Naive thymus-derived CD4-positive, alpha-beta T cell (primary cell): Measurements from ENCODE around the gene NOVA1. TPM values are rescaled to one million over a fixed set of nuclear protein-coding genes. Genes with fewer than 3 reads are reported as not detected.

Source experiments
- ATAC-seq: fragments of 150-1000 bp; cut with Tn5 transposase; 2 replicates; pipeline ENCODE4 v1.10.0; 2021; ENCODE audit warnings: mild to moderate bottlenecking, moderate library complexity
- CTCF ChIA-PET: fragments of 350-600 bp; sonication (Branson Sonifier 250); formaldehyde crosslinking; loops from one replicate; lab custom pipeline; 2021; ENCODE audit warnings: antibody characterized with exemption; lab: Charles Lee
- POLR2A ChIA-PET: fragments of 350-600 bp; sonication (Branson Sonifier 250); formaldehyde crosslinking; loops from one replicate; lab custom pipeline; 2021; ENCODE audit warnings: antibody characterized with exemption, inconsistent platforms; lab: Charles Lee
- DNase-seq, 9 donors: peaks; one replicate each; pipeline versions ENCODE4 v3.0.0 to v3.0.0-alpha.2; 2020 to 2022; ENCODE audit warnings: mixed read lengths in 1 of 9
- H3K27ac ChIP-seq: one replicate; pipeline ENCODE4 v1.7.0; 2013; ENCODE audit warnings: mild to moderate bottlenecking, low read depth, low read length, moderate library complexity
- H3K27me3 ChIP-seq, 2 donors: one replicate each; pipeline ENCODE4 v1.7.0; 2013; ENCODE audit warnings: low read length in 2 of 2, mild to moderate bottlenecking in 2 of 2, moderate library complexity in 2 of 2; ENCODE audit not compliant: control insufficient read depth in 2 of 2, insufficient read depth in 2 of 2
- H3K36me3 ChIP-seq, 3 experiments: 1 replicate in 2 of 3; 2 replicates in 1 of 3; pipeline ENCODE4 v1.7.0; 2013; ENCODE audit warnings: low read length in 3 of 3, mild to moderate bottlenecking in 3 of 3, moderate library complexity in 1 of 3; ENCODE audit not compliant: insufficient read depth in 3 of 3, control insufficient read depth in 2 of 3
- H3K4me1 ChIP-seq, 2 donors: one replicate each; pipeline ENCODE4 v1.7.0; 2013; ENCODE audit warnings: low read length in 2 of 2, mild to moderate bottlenecking in 2 of 2, moderate library complexity in 1 of 2; ENCODE audit not compliant: control insufficient read depth in 2 of 2, insufficient read depth in 2 of 2
- H3K4me3 ChIP-seq: 2 replicates; pipeline ENCODE4 v1.7.0; 2013; ENCODE audit warnings: mild to moderate bottlenecking, low read length
- H3K9me3 ChIP-seq, 3 experiments: 1 replicate in 2 of 3; 2 replicates in 1 of 3; pipeline ENCODE4 v1.7.0; 2013; ENCODE audit warnings: low read length in 3 of 3; ENCODE audit not compliant: control insufficient read depth in 2 of 3
- H3K27ac Mint-ChIP-seq, 9 donors: one replicate each; pipeline ENCODE4 v1.8.0; 2020 to 2022; ENCODE audit warnings: mixed read lengths in 9 of 9, mild to moderate bottlenecking in 8 of 9, moderate library complexity in 5 of 9, inconsistent platforms in 2 of 9
- H3K27me3 Mint-ChIP-seq, 5 donors: one replicate each; pipeline ENCODE4 v1.8.0; 2021 to 2022; ENCODE audit warnings: mixed read lengths in 5 of 5, mild to moderate bottlenecking in 1 of 5
- H3K36me3 Mint-ChIP-seq, 5 donors: one replicate each; pipeline ENCODE4 v1.8.0; 2020 to 2022; ENCODE audit warnings: mixed read lengths in 5 of 5, mild to moderate bottlenecking in 3 of 5, inconsistent platforms in 1 of 5
- H3K4me1 Mint-ChIP-seq, 7 donors: one replicate each; pipeline ENCODE4 v1.8.0; 2020 to 2022; ENCODE audit warnings: mixed read lengths in 7 of 7, mild to moderate bottlenecking in 3 of 7, inconsistent platforms in 1 of 7
- H3K4me3 Mint-ChIP-seq, 10 donors: one replicate each; pipeline ENCODE4 v1.8.0; 2020 to 2022; ENCODE audit warnings: mild to moderate bottlenecking in 10 of 10, mixed read lengths in 10 of 10, moderate library complexity in 6 of 10, inconsistent platforms in 2 of 10
- H3K9me3 Mint-ChIP-seq, 11 donors: one replicate each; pipeline ENCODE4 v1.8.0; 2020 to 2022; ENCODE audit warnings: mixed read lengths in 11 of 11, mild to moderate bottlenecking in 4 of 11, inconsistent platforms in 1 of 11, moderate library complexity in 1 of 11
- intact Hi-C, 2 donors: fragments of 100-400 bp; cut with micrococcal nuclease; formaldehyde crosslinking; loops; one replicate each; pipeline ENCODE4 v1.15.1; 2023
- polyA plus RNA-seq, 2 donors: library from polyadenylated mRNA; unstranded; fragments of 300-500 nt; fragmentation: Illumina TruSeq; gene quantifications; one replicate each; pipeline ENCODE4 v1.2.3, GENCODE V29; 2021
- total RNA-seq, 6 experiments: library from RNA in 5 of 6; stranded (reverse) in 5 of 6; gene quantifications; 1 replicate in 5 of 6; 2 replicates in 1 of 6; pipeline ENCODE4 v1.2.3 and lab custom pipeline; 2021 to 2026

NOVA1 gene
- total and polyA plus RNA-seq, 7 experiments from 2014 or later: 0.24 to 0.37 TPM; not detected in 5

GRCh38 chr14:26398616-26399015, 199.2 kb downstream of the NOVA1 start:
- H3K27me3 Mint-ChIP-seq: no peaks in the 10 kb centered on the region
- Histone ChIP-seq H3K27me3 (no peaks in the 10 kb centered on the region), H3K9me3 (peaks cover 0 to 6% (median 0%) of the 10 kb centered on the region in 3 experiments), H3K4me1 (no peaks in the 10 kb centered on the region), H3K36me3 (no peaks in the 10 kb centered on the region), H3K4me3 (no peak overlapping the region), H3K27ac (no peak overlapping the region)
- intact Hi-C loops: no loop called here
- ChIA-PET POLR2A (no interaction called here), CTCF (interaction anchor here (0.6 kb wide), 2 partner anchors 399 to 414 kb away, joined by 3 read pairs; no protein-coding TSS in a partner anchor)
- H3K9me3 Mint-ChIP-seq: peaks cover 3 to 39% (median 8%) of the 10 kb centered on the region in 11 donors
- no peak overlapping the region for H3K27ac Mint-ChIP-seq
- no peaks in the 10 kb centered on the region for H3K4me1 Mint-ChIP-seq
- no peak overlapping the region for H3K4me3 Mint-ChIP-seq
- ATAC-seq (no peak), DNase-seq (no peak)
- H3K36me3 Mint-ChIP-seq: no peaks in the 10 kb centered on the region
